Testis (tissue), 2 donors: ENCODE measurements around the gene P4HTM.

Experiments
- CTCF ChIP-seq, 3 experiments: fragments of 450-650 bp in 2 of 3; fragments of 200-600 bp in 1 of 3; sonication (generic) in 1 of 3; IDR thresholded peaks; one replicate each; pipeline ENCODE4 v1.5.1; 2016 to 2019; ENCODE audit warnings: antibody characterized with exemption in 3 of 3, mild to moderate bottlenecking in 2 of 3, moderate library complexity in 1 of 3
- POLR2A ChIP-seq: fragments of 450-650 bp; IDR thresholded peaks from one replicate; pipeline ENCODE4 v1.6.1; 2017; ENCODE audit warnings: antibody characterized with exemption, mild to moderate bottlenecking, moderate library complexity

- TF ChIP-seq CTCF (IDR thresholded peaks at IDR 0.05) (no peak), POLR2A (no peak)
Measured at GRCh38 chr3:49005998-49006397, 16.0 kb downstream of the P4HTM start.
